Trophoblast cell (in vitro differentiated cells and primary cell): ENCODE measurements around the gene AFDN.
A peak's percentile ranks its signal among the peaks of the same experiment; 100 is the strongest.

Experiments used
- DNase-seq, 2 donors: peaks; one replicate each; pipeline ENCODE4 v3.0.0-alpha.2; 2016
- H2AFZ ChIP-seq: 2 replicates; pipeline ENCODE4 v1.6.1; 2013; ENCODE audit warnings: low read length, moderate library complexity, mild to moderate bottlenecking; ENCODE audit not compliant: insufficient read depth, poor library complexity
- H2AK5ac ChIP-seq: 2 replicates; pipeline ENCODE4 v1.6.1; 2013; ENCODE audit warnings: mild to moderate bottlenecking, low read length
- H2BK120ac ChIP-seq: 2 replicates; pipeline ENCODE4 v1.6.1; 2013; ENCODE audit warnings: low read length, mild to moderate bottlenecking, moderate library complexity; ENCODE audit not compliant: insufficient read depth, poor library complexity
- H2BK12ac ChIP-seq: 2 replicates; pipeline ENCODE4 v1.6.1; 2013; ENCODE audit warnings: mild to moderate bottlenecking, low read length, moderate library complexity
- H2BK5ac ChIP-seq: 2 replicates; pipeline ENCODE4 v1.6.1; 2013; ENCODE audit warnings: low read length, low read depth, moderate library complexity, mild to moderate bottlenecking; ENCODE audit not compliant: poor library complexity
- H3K14ac ChIP-seq: 2 replicates; pipeline ENCODE4 v1.6.1; 2013; ENCODE audit warnings: mild to moderate bottlenecking, low read length
- H3K18ac ChIP-seq: 2 replicates; pipeline ENCODE4 v1.6.1; 2013; ENCODE audit warnings: mild to moderate bottlenecking, low read length
- H3K23ac ChIP-seq: 2 replicates; pipeline ENCODE4 v1.6.1; 2013; ENCODE audit warnings: low read length
- H3K27ac ChIP-seq: 2 replicates; pipeline ENCODE4 v1.5.1; 2013; ENCODE audit warnings: low read depth, mild to moderate bottlenecking, inconsistent platforms, low read length, moderate library complexity
- H3K27me3 ChIP-seq: 2 replicates; pipeline ENCODE4 v1.6.1; 2013; ENCODE audit warnings: inconsistent platforms, mild to moderate bottlenecking, low read length, moderate library complexity; ENCODE audit not compliant: insufficient read depth
- H3K36me3 ChIP-seq, 2 experiments: 1 replicate in 1 of 2; 2 replicates in 1 of 2; pipeline ENCODE4 v1.6.1; 2013; ENCODE audit warnings: low read length in 2 of 2, mild to moderate bottlenecking in 2 of 2, moderate library complexity in 1 of 2; ENCODE audit not compliant: insufficient read depth in 2 of 2, control insufficient read depth in 1 of 2
- H3K4ac ChIP-seq: 2 replicates; pipeline ENCODE4 v1.6.1; 2013; ENCODE audit warnings: low read depth, mild to moderate bottlenecking, low read length, moderate library complexity
- H3K4me1 ChIP-seq, 2 experiments: 1 replicate in 1 of 2; 2 replicates in 1 of 2; pipeline ENCODE4 v1.6.1; 2013; ENCODE audit warnings: low read length in 2 of 2, mild to moderate bottlenecking in 2 of 2, moderate library complexity in 1 of 2; ENCODE audit not compliant: insufficient read depth in 2 of 2, control insufficient read depth in 1 of 2
- H3K4me2 ChIP-seq: 2 replicates; pipeline ENCODE4 v1.6.1; 2013; ENCODE audit warnings: inconsistent platforms, mild to moderate bottlenecking, low read length, moderate library complexity
- H3K4me3 ChIP-seq: 2 replicates; pipeline ENCODE4 v1.5.1; 2013; ENCODE audit warnings: mild to moderate bottlenecking, low read depth, low read length, inconsistent platforms
- H3K79me1 ChIP-seq: one replicate; pipeline ENCODE4 v1.6.1; 2013; ENCODE audit warnings: low read length
- H3K79me2 ChIP-seq: 2 replicates; pipeline ENCODE4 v1.6.1; 2013; ENCODE audit warnings: low read length, mild to moderate bottlenecking; ENCODE audit not compliant: control insufficient read depth, insufficient read depth, poor library complexity
- H3K9ac ChIP-seq: 2 replicates; pipeline ENCODE4 v1.6.1; 2013; ENCODE audit warnings: mild to moderate bottlenecking, low read length
- H3K9me3 ChIP-seq: 2 replicates; pipeline ENCODE4 v1.6.1; 2013; ENCODE audit warnings: low read depth, mild to moderate bottlenecking, control low read depth, inconsistent platforms, low read length; ENCODE audit not compliant: insufficient read depth
- H4K12ac ChIP-seq: 2 replicates; pipeline ENCODE4 v1.6.1; 2013; ENCODE audit warnings: low read depth, mild to moderate bottlenecking, low read length, moderate library complexity
- H4K8ac ChIP-seq: 2 replicates; pipeline ENCODE4 v1.6.1; 2013; ENCODE audit warnings: low read depth, mild to moderate bottlenecking, low read length, moderate library complexity
- H4K91ac ChIP-seq: one replicate; pipeline ENCODE4 v1.6.1; 2013; ENCODE audit warnings: low read depth, mild to moderate bottlenecking, low read length, moderate library complexity
- WGBS: extraction: QIAGEN DNeasy Blood & Tissue Kit; methylation state at CpG from one replicate; pipeline ENCODE4 v1.1.7; 2013; ENCODE audit warnings: missing lambda C conversion rate; ENCODE audit not compliant: insufficient read length, insufficient coverage; ENCODE audit errors: extremely low coverage; 5-methylcytosine and 5-hydroxymethylcytosine counted together

The AFDN gene

DNA sequence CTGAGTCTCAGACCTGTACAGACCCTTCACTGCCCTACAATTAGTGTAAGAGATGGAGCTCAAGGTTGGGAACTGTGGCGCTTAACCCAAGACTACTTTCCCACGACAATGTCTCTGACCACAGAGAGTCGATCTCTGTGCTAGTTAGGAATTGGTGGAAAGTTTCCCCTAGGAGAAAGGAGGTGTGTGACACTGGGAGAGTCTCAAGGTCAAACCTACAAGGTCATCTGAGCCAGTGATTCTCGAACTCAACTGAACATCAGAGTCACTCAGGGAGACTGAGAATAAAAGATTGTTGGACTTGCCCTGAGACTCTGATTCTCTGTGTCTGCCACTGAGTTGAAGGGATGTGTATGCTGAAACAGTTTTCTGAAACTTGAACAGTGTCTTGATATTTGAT, 9.7 kb upstream of the AFDN start:
- DNase-seq = no peak
- H3K18ac ChIP-seq = peak overlapping the region; percentile 33
- H3K36me3 ChIP-seq = peaks cover 2 to 3% of the 10 kb centered on the region in 2 experiments
- H2BK5ac ChIP-seq = no peak overlapping the region
- H2AFZ ChIP-seq = no peak overlapping the region
- no peak overlapping the region for H4K12ac ChIP-seq
- no peak overlapping the region for H2BK12ac ChIP-seq
- no peak overlapping the region for H3K14ac ChIP-seq
- H3K27me3 ChIP-seq = no peaks in the 10 kb centered on the region
- WGBS = no CpG with 5 or more reads among the region's 4 CpGs
- H3K4me2 ChIP-seq = no peak overlapping the region
- peak overlapping the region; percentile 18 for H2AK5ac ChIP-seq
- H3K79me2 ChIP-seq = no peaks in the 10 kb centered on the region
- H2BK120ac ChIP-seq = no peak overlapping the region
- H3K9ac ChIP-seq = no peak overlapping the region
- H3K9me3 ChIP-seq = peaks cover 2% of the 10 kb centered on the region
- peaks cover 0 to 5% of the 10 kb centered on the region in 2 experiments for H3K4me1 ChIP-seq
- peaks cover 5% of the 10 kb centered on the region for H3K79me1 ChIP-seq
- H3K4ac ChIP-seq = no peak overlapping the region
- H3K23ac ChIP-seq = no peak overlapping the region
- H4K91ac ChIP-seq = no peak overlapping the region
- H3K27ac ChIP-seq = no peak overlapping the region
- no peak overlapping the region for H4K8ac ChIP-seq
- H3K4me3 ChIP-seq = no peak overlapping the region

GRCh38 chr6:167817729-167818128, 9.0 kb upstream of the AFDN start:
- Histone ChIP-seq H2BK5ac (no peak overlapping the region), H2AFZ (no peak overlapping the region), H3K9me3 (peaks cover 2% of the 10 kb centered on the region), H4K12ac (no peak overlapping the region), H3K9ac (no peak overlapping the region), H3K18ac (no peak overlapping the region), H3K27me3 (no peaks in the 10 kb centered on the region), H3K36me3 (peaks cover 2 to 3% of the 10 kb centered on the region in 2 experiments), H3K79me2 (no peaks in the 10 kb centered on the region), H4K91ac (no peak overlapping the region), H3K4me3 (no peak overlapping the region), H4K8ac (no peak overlapping the region), H3K23ac (no peak overlapping the region), H3K4me2 (no peak overlapping the region), H3K27ac (peak overlapping the region; percentile 5), H2AK5ac (no peak overlapping the region), H2BK12ac (no peak overlapping the region), H3K4ac (no peak overlapping the region), H3K79me1 (peaks cover 5% of the 10 kb centered on the region), H3K14ac (no peak overlapping the region), H3K4me1 (peaks cover 0 to 5% of the 10 kb centered on the region in 2 experiments), H2BK120ac (no peak overlapping the region)
- no peak for DNase-seq
- no CpG with 5 or more reads among the region's 1 CpG for WGBS

DNA sequence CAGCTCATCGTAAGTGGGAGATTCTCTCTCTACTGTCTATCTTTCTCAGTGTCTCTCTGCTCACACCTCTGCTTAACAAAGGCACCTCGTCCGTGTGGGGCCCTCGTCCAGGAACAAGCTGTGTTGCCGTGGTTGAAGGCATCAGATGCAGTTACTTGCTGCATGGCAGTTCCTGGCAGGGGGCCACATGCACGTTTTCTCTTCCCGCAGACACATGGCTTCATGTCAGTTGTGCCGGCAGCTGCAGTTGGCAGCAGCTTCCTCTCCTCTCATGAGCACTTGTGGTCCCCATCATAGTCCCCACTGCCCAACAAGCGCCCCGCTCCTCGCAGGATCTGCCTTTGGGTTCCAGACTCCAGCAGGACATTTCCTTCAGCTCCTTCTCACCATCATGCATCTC, 7.1 kb upstream of the AFDN start:
- Histone ChIP-seq H3K79me1 (peaks cover 5% of the 10 kb centered on the region), H3K27me3 (no peaks in the 10 kb centered on the region), H3K79me2 (no peaks in the 10 kb centered on the region), H3K27ac (no peak overlapping the region), H3K36me3 (peaks cover 2 to 4% of the 10 kb centered on the region in 2 experiments), H2BK120ac (no peak overlapping the region), H3K4me1 (peaks cover 0 to 5% of the 10 kb centered on the region in 2 experiments), H3K9ac (no peak overlapping the region), H2BK5ac (no peak overlapping the region), H3K4ac (no peak overlapping the region), H3K4me2 (no peak overlapping the region), H2BK12ac (peak overlapping the region; percentile 17), H4K8ac (no peak overlapping the region), H3K4me3 (no peak overlapping the region), H2AFZ (no peak overlapping the region), H2AK5ac (peak overlapping the region; percentile 27), H4K12ac (no peak overlapping the region), H3K9me3 (peaks cover 2% of the 10 kb centered on the region), H3K18ac (no peak overlapping the region), H3K23ac (no peak overlapping the region), H4K91ac (no peak overlapping the region), H3K14ac (no peak overlapping the region)
- DNase-seq = no peak
- WGBS = no CpG with 5 or more reads among the region's 11 CpGs

GRCh38 chr6:167820681-167821080, 6.0 kb upstream of the AFDN start:
- Histone ChIP-seq H3K4me3 (no peak overlapping the region), H4K8ac (no peak overlapping the region), H3K23ac (no peak overlapping the region), H3K27ac (no peak overlapping the region), H3K79me2 (no peaks in the 10 kb centered on the region), H3K9ac (no peak overlapping the region), H4K12ac (no peak overlapping the region), H3K4me2 (no peak overlapping the region), H3K36me3 (peaks cover 2 to 5% of the 10 kb centered on the region in 2 experiments), H3K79me1 (peaks cover 9% of the 10 kb centered on the region), H3K9me3 (peaks cover 2% of the 10 kb centered on the region), H3K4me1 (peaks cover 3 to 5% of the 10 kb centered on the region in 2 experiments), H3K18ac (no peak overlapping the region), H2BK12ac (no peak overlapping the region), H3K27me3 (no peaks in the 10 kb centered on the region), H2AK5ac (no peak overlapping the region), H4K91ac (no peak overlapping the region), H3K14ac (no peak overlapping the region), H3K4ac (no peak overlapping the region), H2BK120ac (no peak overlapping the region), H2AFZ (no peak overlapping the region), H2BK5ac (no peak overlapping the region)
- DNase-seq = no peak
- no CpG with 5 or more reads among the region's 7 CpGs for whole genome bisulfite sequencing
